ENCODE measurements around the gene TSPEAR. TPM values are rescaled to one million over a fixed set of nuclear protein-coding genes. Genes with fewer than 3 reads are reported as not detected.

Gene TSPEAR
- total RNA-seq, 2 donors from 2014 or later, result 0.85 TPM; not detected in 1

GRCh38 chr21:44527983-44528633 is 183.3 kb downstream of the TSPEAR start:
- no peak for DNase-seq (ENCODE audit: low spot score)
- no peaks in the 10 kb centered on the region for H3K36me3 ChIP-seq
- TF ChIP-seq CTCF (IDR thresholded peaks at IDR 0.05) (no peak), POLR2A (IDR thresholded peaks at IDR 0.05) (no peak), POLR2AphosphoS5 (IDR thresholded peaks at IDR 0.05) (no peak)
- no peak overlapping the region for H3K4me3 ChIP-seq
- no peak overlapping the region for H3K27ac ChIP-seq
- no peaks in the 10 kb centered on the region for H3K4me1 ChIP-seq (replicated peaks)
- intact Hi-C loops (cut with DNase I), result no loop called here
- no peaks in the 10 kb centered on the region for H3K9me3 ChIP-seq
- WGBS, result 83% methylated on average over 18 of the region's 18 CpGs
- no peaks in the 10 kb centered on the region for H3K27me3 ChIP-seq (replicated peaks; ENCODE audit: insufficient read depth)

- no peaks in the 10 kb centered on the region for H3K36me3 ChIP-seq
- no peaks in the 10 kb centered on the region for H3K9me3 ChIP-seq
- no peaks in the 10 kb centered on the region for H3K27me3 ChIP-seq (replicated peaks; ENCODE audit: insufficient read depth)
- TF ChIP-seq POLR2AphosphoS5 (IDR thresholded peaks at IDR 0.05) (no peak), POLR2A (IDR thresholded peaks at IDR 0.05) (no peak), CTCF (IDR thresholded peaks at IDR 0.05) (no peak)
- no peak for DNase-seq (ENCODE audit: low spot score)
- H3K27ac ChIP-seq, result no peak overlapping the region
- WGBS, result 89% methylated on average over 37 of the region's 37 CpGs
- intact Hi-C loops (cut with DNase I), result no loop called here
- H3K4me1 ChIP-seq (replicated peaks), result no peaks in the 10 kb centered on the region
- H3K4me3 ChIP-seq, result no peak overlapping the region
Observed at GRCh38 chr21:44527156-44527982, 184.0 kb downstream of the TSPEAR start.

- intact Hi-C loops (cut with DNase I), result no loop called here
- Histone ChIP-seq H3K27ac (no peak overlapping the region), H3K4me1 (replicated peaks) (no peaks in the 10 kb centered on the region), H3K27me3 (replicated peaks; ENCODE audit: insufficient read depth) (no peaks in the 10 kb centered on the region), H3K9me3 (no peaks in the 10 kb centered on the region), H3K36me3 (no peaks in the 10 kb centered on the region), H3K4me3 (no peak overlapping the region)
- no peak for TF ChIP-seq CTCF (IDR thresholded peaks at IDR 0.05)
- no peak for TF ChIP-seq POLR2A (IDR thresholded peaks at IDR 0.05)
- TF ChIP-seq POLR2AphosphoS5 (IDR thresholded peaks at IDR 0.05), result no peak
- no peak for DNase-seq (ENCODE audit: low spot score)
- 90% methylated on average over 12 of the region's 12 CpGs for WGBS
Observed at GRCh38 chr21:44526096-44526997, 185.0 kb downstream of the TSPEAR start.

GRCh38 chr21:44525391-44526095 is 185.8 kb downstream of the TSPEAR start:
- 94% methylated on average over 20 of the region's 20 CpGs for WGBS
- no peak for DNase-seq (ENCODE audit: low spot score)
- no peaks in the 10 kb centered on the region for H3K9me3 ChIP-seq
- intact Hi-C loops (cut with DNase I), result no loop called here
- no peaks in the 10 kb centered on the region for H3K4me1 ChIP-seq (replicated peaks)
- no peaks in the 10 kb centered on the region for H3K27me3 ChIP-seq (replicated peaks; ENCODE audit: insufficient read depth)
- TF ChIP-seq CTCF (IDR thresholded peaks at IDR 0.05) (no peak), POLR2AphosphoS5 (IDR thresholded peaks at IDR 0.05) (no peak), POLR2A (IDR thresholded peaks at IDR 0.05) (no peak)
- no peak overlapping the region for H3K27ac ChIP-seq
- no peaks in the 10 kb centered on the region for H3K36me3 ChIP-seq
- no peak overlapping the region for H3K4me3 ChIP-seq

All from prostate gland (tissue), 2 donors.